Fibroblast of the aortic adventitia (primary cell): ENCODE data around the gene A2M. TPM values are rescaled to one million over a fixed set of nuclear protein-coding genes. Genes with fewer than 3 reads are reported as not detected.

Source experiments
- DNase-seq: peaks from one replicate; pipeline ENCODE4 v3.0.0-alpha.2; 2010; ENCODE audit warnings: low read depth
- H3K4me3 ChIP-seq: 2 replicates; pipeline ENCODE4 v1.5.1; 2011; ENCODE audit warnings: low read depth, mild to moderate bottlenecking, control low read depth, low read length, moderate library complexity
- CTCF ChIP-seq: IDR thresholded peaks from 2 replicates; pipeline ENCODE4 v1.5.1; 2011; ENCODE audit warnings: mild to moderate bottlenecking, low read length, control low read depth, inconsistent platforms; ENCODE audit not compliant: insufficient read depth
- total RNA-seq: library from RNA; depleted of rRNA; stranded (reverse); fragments of >200 nt; gene quantifications from 2 replicates; pipeline ENCODE4 v1.2.3, GENCODE V29; 2012; ENCODE audit warnings: low replicate concordance

Gene A2M
- total RNA-seq, 1 donor, result 0.54 TPM

DNA sequence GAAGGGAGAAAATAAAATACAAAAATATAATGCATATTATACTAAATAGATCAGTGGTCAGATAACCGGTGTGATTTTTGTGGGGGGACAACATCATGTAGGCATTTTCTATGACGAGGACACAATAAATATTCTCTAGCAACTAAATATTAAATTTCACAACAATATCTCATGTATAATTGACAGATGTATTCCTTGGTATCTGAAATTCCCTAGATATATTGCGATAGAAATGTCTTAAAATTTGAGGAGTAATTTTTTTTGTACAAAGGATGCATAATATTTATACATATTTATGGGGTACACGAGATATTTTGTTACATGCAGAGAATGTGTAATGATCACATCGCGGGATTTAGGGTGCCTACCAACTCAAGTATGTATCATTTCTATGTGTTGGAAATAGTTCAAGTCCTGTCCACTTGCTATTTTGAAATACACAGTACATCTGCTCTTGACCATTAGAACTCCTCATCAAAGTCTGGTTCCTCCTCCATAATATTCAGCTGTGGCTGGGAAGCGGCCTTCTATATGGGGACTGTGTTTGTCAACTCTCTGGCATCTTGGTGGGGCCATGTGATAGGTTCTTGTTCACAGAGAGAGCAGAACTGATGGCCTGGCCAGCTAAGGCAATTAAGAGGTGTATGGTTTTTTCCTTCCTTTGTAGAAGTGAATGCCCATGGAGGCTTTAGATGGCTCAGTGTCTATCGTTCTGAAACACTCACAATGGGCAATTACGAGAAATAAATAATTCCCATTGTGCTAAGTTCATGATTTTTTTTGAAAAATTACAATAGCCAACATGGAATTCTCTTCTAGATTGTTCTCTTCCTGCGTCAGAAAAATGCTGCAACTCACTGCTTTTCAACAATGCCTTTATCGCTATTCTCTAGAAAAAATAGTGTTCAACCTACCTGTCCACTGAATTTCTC lies 8.8 kb downstream of the A2M start:
- no peak for DNase-seq
- TF ChIP-seq CTCF, result no peak

GRCh38 chr12:9106067-9106466 lies 9.7 kb downstream of the A2M start:
- no peak for TF ChIP-seq CTCF
- DNase-seq, result no peak

More for the DNA sequence above, 8.8 kb downstream of the A2M start:
- no peak overlapping the region for H3K4me3 ChIP-seq

GRCh38 chr12:9104767-9105423 lies 10.8 kb downstream of the A2M start:
- no peak for TF ChIP-seq CTCF
- no peak for DNase-seq
- H3K4me3 ChIP-seq, result no peak overlapping the region

More at GRCh38 chr12:9106067-9106466, 9.7 kb downstream of the A2M start:
- H3K4me3 ChIP-seq, result no peak overlapping the region

DNA sequence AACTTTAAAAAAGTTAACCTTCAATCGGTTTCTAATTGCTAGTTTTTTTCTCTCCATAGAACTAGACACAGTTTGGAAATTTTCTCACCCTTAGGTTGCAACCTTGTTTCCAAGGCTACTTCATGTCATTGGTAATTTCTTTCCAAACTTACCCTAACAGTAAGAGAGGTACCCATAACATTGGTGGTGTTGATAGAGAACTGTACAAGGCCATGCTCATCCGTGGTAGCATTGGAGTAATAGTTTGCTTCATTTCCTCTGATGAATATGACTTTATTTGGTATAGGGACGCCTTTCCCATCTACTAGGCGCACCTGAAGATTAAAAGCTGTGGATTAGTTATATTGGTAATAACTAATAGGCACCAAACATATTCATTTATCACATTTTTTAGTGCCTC lies 11.6 kb downstream of the A2M start:
- DNase-seq, result no peak
- no peak for TF ChIP-seq CTCF
- H3K4me3 ChIP-seq, result no peak overlapping the region

DNA sequence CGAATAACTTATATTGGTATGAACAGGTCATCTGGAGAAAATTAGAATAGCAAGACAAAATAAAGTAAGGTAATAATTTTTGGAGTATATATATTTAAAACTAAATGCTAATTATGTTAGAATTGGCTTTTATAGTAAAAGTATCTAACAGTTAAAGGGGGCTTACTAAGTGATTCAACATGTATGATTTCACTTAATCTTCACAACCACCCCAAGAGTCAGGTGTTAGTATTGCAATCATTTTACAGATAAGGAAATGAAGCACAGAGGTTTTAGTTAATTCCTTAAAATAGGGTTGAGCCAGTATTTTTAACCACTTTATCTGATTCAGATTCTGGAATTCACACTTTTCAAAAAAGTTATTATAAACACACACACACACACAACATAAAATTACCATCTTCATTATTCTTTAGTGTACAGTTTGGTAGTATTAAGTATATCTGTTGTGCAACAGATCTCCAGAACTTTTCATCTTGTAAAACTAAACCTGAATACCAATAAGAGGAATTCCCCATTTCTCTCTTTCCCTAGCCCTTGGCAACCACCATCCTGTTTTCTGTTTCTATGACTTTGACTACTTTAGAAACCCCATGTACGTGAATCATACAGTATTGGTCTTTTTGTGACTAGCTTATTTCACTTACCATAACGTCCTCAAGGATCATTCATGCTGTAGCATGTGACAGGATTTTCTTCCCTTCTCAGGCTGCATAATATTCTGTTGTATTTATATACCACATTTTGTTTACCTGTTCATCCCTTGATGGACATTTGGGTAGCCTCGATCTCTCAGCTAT lies 12.5 kb downstream of the A2M start:
- H3K4me3 ChIP-seq, result no peak overlapping the region
- no peak for DNase-seq
- TF ChIP-seq CTCF, result no peak

DNA sequence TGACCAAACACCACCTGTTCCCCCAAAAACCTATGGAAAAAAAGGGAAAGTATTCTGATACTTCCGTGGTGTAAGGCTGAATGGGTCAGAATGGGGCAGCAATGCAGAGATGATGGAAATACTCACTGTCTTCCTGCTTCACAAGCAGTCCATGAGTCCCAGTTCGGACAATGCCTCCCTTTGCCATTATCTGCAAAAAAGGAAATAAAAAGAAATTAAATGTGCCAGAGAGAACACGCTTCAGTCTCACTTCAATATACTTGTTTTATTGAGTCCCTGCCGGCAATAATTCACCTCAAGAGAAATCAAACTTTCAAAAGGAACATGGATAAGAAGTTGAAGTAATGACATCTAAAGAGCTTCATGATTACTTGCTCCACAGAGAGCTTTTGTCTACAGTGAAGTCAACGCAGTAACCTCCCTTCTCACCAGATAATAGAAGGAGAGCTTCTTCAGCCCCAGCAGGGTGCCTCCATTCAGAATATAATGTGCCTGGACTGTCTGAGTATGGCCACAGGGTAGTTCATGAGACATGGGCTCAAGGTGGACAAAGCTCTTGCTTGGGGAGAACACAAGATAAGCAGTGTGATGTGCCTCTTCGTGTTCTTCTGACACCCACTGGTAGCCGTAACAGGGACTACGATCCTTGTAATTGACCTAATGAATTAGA lies 14.6 kb downstream of the A2M start:
- TF ChIP-seq CTCF, result no peak
- no peak for DNase-seq
- no peak overlapping the region for H3K4me3 ChIP-seq
